NCI-H128 (cell line): Measurements from ENCODE around the gene RAP2B.
"Not testable (repeated sequence)": the region's sequence is repeated elsewhere in the genome, so short reads cannot be mapped to it uniquely, and the experiment has no call there.

Experiments used
- DNase-seq: peaks from one replicate; lab custom pipeline; 2025; ENCODE audit not compliant: unreplicated experiment; lab: John Stamatoyannopoulos, UW

RAP2B gene

DNA sequence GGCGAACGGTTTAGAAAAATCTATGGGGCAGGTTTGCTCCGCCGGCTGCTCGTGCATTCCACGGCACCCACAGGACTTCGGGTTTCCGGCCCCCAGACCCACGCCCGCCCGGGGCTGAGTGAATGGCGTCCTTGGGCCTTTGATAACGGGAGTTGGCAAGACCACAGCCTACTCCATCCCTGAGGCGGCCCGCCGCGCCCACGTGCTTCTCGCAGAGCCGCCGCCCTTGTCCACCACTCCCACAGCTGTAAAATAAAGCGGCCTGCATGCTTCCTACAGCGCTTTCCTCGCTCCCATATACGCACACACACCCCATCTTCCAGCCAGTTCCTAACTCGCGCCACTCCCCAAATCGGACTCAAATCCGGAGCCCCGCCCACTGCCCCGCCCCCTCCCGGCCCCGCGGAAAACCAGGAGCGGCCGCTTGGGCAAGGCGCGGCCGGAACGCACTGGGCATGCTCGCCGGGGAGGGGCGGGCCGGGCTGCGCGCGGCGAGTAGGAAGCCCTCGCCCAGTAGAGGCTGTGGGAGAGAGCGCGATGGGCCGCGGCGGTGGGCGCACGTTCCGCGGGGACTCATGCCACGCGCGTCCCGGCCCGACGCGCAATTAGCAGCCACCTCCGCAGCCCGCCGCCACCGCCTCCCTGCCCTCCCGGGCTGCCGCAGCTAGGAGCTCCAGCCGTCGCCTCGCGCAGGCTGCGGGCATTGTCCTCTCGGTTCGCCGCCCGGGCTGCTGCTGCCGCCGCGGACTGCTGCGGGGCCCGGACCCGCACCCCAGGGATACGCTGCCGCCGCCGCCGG lies at the start of gene RAP2B:
Gene RAP2B (plus strand): TSS at position 513 of the 799 bp plus-strand sequence. CDS start 468 bp downstream, outside the sequence.
- peak; percentile 73 for DNase-seq

DNA sequence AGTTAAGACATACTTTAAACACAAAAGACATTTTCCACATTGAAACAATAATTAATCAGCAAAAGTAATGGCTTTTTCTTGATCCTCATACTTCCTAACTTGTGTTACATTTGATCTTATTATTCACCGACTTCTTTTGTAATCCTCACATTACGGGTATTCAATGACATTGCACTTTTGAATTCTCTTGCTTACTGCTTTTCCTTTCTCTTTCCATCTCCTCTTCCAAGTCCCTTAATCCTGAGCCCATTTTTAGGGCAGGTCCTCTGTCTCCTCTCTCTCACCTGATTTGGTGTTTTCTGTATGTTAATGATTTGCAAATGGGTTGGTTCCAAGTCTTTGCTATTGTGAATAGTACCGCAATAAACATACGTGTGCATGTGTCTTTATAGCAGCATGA lies 48.5 kb upstream of the RAP2B start:
- DNase-seq = no peak

DNA sequence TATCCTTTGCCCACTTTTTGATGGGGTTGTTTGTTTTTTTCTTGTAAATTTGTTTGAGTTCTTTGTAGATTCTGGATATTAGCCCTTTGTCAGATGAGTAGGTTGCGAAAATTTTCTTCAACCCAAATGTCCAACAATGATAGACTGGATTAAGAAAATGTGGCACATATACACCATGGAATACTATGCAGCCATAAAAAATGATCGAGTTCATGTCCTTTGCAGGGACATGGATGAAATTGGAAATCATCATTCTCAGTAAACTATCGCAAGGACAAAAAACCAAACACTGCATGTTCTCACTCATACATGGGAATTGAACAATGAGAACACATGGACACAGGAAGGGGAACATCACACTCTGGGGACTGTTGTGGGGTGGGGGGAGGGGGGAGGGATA lies 47.8 kb upstream of the RAP2B start:
- not testable (repeated sequence) for DNase-seq

DNA sequence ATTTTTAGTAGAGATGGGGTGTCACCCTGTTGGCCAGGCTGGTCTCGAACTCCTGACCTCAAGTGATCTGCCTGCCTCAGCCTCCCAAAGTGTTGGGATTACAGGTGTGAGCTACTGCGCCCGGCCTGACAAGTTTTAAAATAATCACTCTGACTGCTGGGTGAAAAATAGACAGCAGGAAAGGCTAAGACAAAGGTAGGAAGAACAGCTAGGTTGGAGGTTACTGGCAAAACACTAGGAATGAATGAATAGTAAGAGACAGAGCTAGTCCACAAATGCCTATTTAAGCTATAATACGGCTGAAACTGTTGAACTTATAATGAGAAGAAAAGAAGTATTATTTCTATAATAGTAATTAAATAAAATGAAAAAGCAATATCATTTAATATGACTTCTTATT lies 46.7 kb upstream of the RAP2B start:
- DNase-seq = no peak

DNA sequence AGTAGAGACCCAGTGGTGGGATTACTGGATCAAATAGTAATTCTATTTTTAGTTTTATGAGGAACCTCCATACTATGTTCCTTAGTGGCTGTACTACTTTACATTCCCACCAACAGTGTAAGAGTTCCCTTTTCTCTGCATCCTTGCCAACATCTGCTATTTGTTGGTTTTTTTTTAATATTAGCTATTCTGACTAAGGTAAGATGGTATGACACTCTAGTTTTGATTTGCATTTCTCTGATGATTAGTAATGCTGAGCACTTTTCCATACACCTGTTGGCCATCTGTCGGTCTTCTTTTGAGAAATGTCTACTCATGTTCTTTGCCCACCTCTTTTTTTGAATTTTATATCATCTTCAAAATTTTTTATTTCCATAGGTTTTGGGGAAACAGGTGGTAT lies 34.2 kb upstream of the RAP2B start:
- DNase-seq = no peak

DNA sequence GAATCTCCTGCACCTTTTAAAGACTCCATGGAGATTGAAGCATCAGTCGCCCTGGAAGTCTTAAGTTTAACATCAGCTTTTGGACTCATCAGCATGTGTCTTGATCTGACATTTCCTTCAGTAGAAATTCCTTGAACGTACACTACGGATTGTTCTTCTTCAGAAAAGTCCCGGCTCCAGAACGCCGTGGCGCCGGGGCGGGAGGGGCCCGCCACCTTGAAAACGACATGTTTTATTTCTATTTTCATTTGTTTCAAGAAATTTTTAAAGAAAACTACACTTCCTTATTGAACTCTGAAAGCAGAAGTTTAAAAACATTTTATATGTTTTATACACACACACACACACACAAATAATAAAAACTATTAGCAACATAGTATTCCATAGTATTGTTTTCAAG lies 32.6 kb upstream of the RAP2B start:
- DNase-seq = no peak

DNA sequence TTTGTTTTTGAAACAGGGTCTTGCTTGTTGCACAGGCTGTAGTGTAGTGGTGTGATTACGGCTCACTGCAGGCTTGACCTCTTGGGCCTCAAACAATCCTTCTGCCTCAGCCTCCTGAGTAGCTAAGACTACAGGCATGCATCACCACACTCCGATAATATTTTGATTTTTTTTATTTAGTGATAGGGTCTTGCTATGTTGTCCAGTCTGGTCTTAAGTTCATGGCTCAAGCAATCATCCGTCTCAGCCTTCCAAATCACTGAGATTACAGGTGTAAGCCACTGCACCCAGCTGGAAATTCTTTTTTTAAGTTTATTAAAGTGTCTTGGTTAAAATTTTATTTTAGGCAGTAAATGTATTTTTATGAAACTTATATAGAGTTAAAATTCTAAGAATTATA lies 32.2 kb upstream of the RAP2B start:
- DNase-seq = no peak

DNA sequence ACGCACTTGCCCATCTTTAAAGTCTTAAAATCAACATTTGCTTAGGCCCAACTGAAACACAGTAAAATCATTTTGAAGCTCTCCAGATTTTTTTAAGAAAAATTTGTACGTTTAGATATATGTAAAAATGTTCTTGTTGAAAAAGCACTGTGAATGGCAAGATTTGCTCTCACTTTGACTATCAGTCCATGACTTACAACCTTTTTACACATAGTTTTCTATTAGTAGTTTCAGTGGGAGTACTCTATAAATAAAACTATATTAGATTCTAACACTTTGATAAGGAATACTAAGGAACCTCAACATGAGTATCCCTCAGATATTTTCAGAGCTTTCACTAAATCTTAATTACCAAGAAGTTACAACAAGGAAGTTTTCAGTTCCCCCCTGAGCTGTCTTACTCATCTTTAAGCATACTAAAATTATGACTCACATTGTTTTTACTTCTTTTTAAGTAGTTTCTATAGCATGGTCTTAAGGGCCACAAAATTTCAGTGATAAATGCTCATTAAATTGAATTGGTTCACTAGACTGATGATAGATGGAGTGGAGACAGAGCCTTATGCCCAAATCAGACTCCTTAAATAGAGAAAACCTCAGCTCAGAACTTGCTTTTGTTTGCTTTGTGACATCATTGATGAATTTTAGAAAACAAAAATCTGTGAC lies 31.6 kb upstream of the RAP2B start:
- DNase-seq = no peak

DNA sequence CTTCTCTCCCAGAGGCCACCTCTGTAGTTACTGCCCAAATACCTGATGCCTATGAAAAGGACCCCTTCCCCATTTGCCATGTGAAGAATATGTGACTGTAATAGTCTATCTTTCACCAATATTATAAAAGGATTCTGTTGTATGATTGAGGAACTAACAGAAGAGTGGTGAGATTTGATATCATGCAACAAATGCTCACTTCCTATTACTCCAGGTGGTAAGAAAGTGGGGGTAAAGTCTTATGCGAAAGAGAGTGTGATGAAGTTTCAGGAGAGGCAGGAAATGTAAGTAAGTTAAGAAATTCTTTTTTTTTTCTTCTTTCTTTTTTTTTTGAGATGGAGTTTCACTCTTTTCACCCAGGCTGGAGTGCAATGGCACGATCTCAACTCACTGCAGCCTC lies 24.4 kb upstream of the RAP2B start:
- no peak for DNase-seq

DNA sequence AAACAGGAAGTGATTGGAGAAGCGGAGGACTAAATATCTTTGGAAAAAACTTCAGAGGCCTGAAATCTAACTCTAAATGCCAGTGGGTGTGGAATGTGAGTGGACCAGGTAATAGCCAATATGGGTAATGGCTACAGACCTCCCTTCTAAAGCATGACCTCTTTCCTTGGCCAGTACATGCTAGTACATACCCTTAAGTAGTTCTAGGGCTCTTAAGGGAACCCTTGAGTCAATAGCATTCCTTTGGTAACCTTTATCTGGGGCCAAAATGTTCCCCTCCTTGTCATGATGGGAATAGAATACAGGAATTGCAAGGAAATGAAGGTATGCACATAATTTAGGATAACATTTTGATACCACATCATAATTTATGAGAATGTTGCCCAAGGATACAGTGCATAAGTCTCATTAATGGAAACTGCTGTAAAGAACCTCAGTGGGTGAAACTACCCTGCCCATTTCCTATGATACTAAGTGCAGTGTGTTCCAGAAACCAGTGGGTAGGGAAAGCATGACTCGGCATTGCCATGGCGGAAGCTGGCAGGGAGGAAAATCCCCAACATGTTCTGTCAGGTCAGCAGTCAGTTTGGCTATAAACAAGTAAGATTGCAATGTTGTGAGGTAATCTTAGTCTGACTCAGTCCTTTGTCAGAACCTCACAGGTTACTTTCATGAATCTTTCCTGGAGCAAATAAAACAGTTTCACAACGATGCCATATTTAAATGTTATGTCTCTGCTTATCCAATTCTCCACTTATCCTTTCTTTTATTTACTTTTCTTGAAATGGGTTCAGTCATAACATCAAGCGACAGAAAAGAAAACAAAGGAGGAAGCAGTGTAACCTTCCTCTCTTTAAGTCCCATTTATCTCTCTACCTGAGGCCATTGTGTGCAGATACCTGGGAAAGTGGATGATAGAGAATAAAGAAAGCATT lies 23.5 kb upstream of the RAP2B start:
- DNase-seq = no peak

DNA sequence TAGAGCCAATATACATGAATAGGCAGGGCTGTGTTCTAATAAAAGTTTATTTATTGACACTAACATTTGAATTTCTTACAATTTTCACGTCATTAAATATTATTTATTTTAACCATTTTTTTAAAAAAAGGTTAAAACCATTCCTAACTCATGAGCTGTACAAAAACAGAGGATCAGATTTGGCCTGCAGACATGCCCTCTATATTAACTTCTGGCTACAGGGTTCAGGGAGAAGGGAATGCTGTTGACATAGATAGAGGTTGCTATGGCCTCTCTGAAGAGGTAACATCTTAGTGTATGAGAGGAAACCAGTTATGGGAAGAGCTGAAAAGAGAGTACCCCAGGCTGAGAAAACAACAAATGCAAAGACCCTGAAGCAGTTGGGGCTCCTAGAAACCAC lies 19.1 kb upstream of the RAP2B start:
- DNase-seq = no peak

DNA sequence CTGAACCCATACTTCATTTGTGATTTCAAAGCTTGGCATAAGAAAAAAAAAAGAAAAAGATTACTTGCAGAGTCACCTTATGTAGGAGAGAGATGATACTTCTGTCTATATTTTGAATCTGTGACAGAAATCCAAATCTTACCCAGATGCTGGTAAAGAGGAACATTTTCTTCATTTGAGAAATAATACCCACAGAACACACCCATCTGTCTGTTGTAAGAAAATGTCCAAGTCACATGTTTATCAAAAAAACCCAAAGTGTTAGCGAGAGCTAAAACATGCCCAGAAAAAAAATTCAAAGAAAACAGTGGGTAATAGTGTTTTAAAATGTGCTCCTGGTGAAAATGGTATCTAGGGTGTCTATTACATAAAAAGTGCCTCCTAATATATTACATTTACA lies 18.0 kb upstream of the RAP2B start:
- DNase-seq = no peak

DNA sequence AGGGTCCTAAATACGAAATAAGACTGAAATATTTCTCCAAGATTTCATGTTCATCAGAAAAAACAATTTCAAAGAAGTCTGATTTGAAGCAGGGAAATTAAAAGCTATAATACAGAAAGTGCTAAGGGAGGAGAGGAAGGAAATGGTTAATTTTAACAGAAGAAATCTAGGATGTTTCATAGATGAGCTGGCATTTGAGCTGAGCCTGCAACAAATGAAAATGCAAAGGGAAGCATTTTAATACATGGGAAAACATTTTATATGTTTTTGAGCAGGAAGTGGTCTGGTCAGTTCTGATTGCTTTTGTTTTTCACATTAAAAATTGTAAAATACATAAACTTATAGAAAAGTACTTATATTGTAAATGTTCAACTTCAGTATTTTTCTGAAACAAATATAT lies 17.2 kb upstream of the RAP2B start:
- DNase-seq = no peak

DNA sequence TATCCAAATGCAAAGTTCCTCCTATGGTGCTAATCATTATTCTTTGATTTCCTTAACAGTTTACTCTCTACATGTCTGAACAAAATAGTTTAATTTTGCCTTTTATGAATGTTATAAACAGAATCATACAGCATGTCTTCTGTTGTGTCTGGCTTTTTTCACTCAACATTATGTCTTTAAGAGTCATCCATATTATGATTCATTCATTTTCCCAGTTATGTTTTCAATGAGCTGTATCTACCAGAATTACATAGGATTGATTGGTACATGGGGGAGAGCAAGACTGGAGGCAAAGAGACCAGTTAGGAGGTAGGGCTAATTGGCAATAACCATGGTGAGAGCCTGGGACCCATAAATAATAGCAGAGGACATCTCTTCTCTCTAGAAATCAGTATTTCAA lies 16.6 kb upstream of the RAP2B start:
- no peak for DNase-seq

DNA sequence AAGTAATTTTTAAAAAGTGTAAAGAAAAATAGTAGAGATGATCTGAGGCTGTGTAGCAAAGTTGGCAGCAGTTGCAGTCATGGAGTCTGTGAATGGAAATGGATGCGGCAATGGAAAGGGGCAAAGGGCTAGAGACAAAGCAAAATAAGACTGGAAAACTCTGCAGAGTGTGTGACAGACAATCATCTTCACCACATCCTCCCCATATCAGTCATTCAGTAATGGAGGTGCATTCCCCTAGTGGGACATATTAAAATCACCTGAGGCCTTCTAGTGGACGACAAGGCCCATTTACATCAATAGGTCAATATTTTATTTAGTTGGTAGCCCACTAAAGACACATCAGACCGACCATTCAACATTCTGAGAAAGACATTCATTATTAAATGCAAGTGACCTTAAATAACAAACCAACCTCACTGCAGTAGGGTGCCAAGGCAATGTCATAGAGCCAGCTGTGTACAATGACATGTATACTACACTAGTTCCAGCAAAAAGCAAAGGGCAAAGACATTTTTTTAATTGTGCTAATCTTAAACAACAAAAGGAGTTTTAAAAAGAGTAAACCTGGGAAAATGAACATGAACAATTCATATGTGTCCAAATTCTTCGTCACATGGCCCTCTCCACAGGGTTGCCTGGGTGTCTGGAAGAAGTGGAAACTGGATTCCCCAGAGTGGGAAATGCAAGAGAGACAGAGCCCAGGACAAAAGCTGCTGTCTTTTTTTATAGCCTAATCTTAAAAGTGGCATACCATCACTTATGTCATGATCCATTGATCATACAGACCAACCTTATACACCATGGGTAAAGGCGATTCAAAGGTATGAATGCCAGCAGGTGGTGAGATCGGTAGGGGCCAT lies 15.6 kb upstream of the RAP2B start:
- DNase-seq = no peak

DNA sequence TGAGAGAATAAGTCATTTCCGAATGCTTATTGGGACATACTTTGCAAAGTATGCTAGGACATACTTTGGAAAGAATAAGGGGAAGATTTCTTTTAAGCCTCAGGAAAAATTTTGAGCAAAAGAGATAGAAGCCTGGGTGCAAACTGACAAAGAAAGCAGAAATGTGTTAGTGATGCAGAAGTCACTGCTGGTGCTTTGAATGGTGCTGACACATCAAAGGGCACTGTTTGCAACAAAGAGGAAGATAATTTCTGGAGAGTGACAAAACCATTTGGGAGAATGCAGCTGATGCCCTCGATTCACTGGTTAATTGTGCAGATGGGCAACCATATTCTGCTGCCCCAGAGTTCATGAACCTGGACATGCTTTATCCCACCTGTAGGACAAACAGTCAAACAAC lies 11.0 kb upstream of the RAP2B start:
- no peak for DNase-seq

DNA sequence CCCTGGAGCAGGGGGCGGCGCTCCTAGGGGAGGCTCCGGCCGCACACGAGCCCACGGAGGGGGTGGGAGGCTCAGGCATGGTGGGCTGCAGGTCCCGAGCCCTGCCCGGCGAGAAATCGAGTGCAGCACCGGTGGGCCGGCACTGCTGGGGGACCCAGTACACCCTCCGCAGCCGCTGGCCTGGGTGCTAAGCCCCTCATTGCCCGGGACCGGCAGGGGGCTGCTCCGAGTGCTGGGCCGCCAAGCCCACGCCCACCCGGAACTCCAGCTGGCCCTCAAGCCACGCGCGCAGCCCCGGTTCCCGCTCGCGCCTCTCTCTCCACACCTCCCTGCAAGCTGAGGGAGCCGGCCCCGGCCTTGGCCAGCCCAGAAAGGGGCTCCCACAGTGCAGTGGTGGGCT lies 6.2 kb upstream of the RAP2B start:
- DNase-seq = not testable (repeated sequence)

DNA sequence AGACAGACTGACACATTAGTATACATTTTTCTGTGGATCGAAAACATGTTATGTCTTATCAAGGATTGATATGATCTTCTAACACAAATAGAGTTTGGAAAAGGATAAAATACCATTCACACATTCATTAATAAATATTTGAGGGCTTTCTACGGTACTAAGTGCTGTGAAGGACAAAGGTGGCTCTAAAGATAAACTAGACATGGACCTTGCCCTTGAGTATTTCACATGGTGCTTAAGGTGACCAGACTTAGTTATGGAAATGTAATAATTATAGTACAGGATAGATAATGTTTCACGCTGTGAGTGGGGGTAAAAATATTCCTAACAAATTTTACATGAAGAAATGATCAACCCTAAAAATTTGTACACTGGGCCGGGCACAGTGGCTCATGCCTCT lies 3.8 kb upstream of the RAP2B start:
- no peak for DNase-seq

DNA sequence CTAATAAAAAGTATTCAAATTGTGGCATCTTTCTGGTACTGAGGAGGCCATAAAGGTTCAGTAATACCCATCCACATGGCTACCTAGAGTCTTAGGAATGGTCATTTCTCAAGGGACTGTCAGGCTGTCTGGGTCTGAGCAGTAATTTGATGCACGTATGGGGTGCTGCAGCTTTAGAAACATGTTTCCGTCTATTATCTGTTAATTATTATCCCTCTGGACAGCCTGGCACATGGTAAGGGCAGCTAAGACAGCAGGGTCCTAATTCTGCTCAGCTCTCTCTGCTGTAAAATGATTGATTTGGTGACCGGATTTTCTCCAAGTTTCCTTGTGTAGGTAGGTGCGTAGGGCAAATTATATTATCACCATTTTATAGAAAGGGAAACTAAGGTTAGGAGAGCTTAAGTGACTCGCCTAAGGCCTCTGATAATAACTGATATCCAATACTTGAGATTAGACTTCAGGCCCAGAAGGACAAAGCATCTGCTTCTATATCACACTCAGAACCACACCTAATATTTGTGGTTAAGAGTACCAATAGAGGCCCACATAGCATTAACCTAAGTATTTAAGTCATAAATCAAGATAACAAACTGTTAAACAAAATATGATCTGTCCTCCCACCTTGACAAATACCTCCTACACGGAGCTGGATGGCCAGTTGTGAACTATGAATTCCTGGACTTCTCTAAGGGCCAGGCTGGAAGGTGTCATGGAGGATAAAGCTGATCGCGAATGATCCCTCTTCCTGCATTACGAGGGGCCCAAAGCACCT lies 2.9 kb upstream of the RAP2B start:
- DNase-seq = no peak
